ENCODE results near the gene SUN1. TPM values are rescaled to one million over a fixed set of nuclear protein-coding genes. Genes with fewer than 3 reads are reported as not detected.

SUN1 gene
- total and polyA plus RNA-seq, 9 of the 15 experiments (the other 6 are each of a cell fraction or from before 2014, with no cell fraction given) = 36.8 to 132 (median 62.3) TPM

- TF ChIP-seq ZNF318 (IDR thresholded peaks at IDR 0.05; ENCODE audit: borderline replicate concordance in 1 of 2, low read depth in 1 of 2) (no peak), MNT (conservative IDR thresholded peaks at IDR 0.05) (peak in 1 of 2 experiments; percentile 33; a peak in 1 of 4 replicates), FIP1L1 (IDR thresholded peaks at IDR 0.05; ENCODE audit: low read depth, low read length, poor library complexity, severe bottlenecking) (no peak)
- TF ChIP-seq, protein P1, sequence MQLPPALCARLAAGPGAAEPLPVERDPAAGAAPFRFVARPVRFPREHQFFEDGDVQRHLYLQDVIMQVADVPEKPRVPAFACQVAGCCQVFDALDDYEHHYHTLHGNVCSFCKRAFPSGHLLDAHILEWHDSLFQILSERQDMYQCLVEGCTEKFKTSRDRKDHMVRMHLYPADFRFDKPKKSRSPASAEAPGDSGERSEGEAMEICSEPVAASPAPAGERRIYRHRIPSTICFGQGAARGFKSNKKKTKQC (CRISPR knock-in tag; IDR thresholded peaks at IDR 0.05) = no peak
These were observed 27.2 kb downstream of the SUN1 start (continued) for GRCh38 chr7:859359-860030.
